IgD-negative memory B cell (primary cell): ENCODE data around the gene KIF3B. TPM values are rescaled to one million over a fixed set of nuclear protein-coding genes. Genes with fewer than 3 reads are reported as not detected.
"Not testable (repeated sequence)": the region's sequence is repeated elsewhere in the genome, so short reads cannot be mapped to it uniquely, and the experiment has no call there.

Experiments used
- H3K27ac Mint-ChIP-seq, 3 donors: one replicate each; pipeline ENCODE4 v1.8.0; 2020 to 2022; ENCODE audit warnings: mild to moderate bottlenecking in 3 of 3, mixed read lengths in 3 of 3, moderate library complexity in 1 of 3
- H3K27me3 Mint-ChIP-seq: one replicate; pipeline ENCODE4 v1.8.0; 2021; ENCODE audit warnings: mixed read lengths
- H3K36me3 Mint-ChIP-seq: one replicate; pipeline ENCODE4 v1.8.0; 2020; ENCODE audit warnings: mild to moderate bottlenecking, mixed read lengths
- H3K4me1 Mint-ChIP-seq, 3 donors: one replicate each; pipeline ENCODE4 v1.8.0; 2020 to 2022; ENCODE audit warnings: mixed read lengths in 3 of 3, mild to moderate bottlenecking in 1 of 3
- H3K4me3 Mint-ChIP-seq, 4 donors: one replicate each; pipeline ENCODE4 v1.8.0; 2020 to 2022; ENCODE audit warnings: mild to moderate bottlenecking in 4 of 4, mixed read lengths in 4 of 4, moderate library complexity in 3 of 4
- H3K9me3 Mint-ChIP-seq, 3 donors: one replicate each; pipeline ENCODE4 v1.8.0; 2020 to 2021; ENCODE audit warnings: mixed read lengths in 3 of 3, mild to moderate bottlenecking in 1 of 3
- polyA plus RNA-seq: library from polyadenylated mRNA; unstranded; fragments of 300-500 nt; fragmentation: Illumina TruSeq; gene quantifications from one replicate; pipeline ENCODE4 v1.2.3, GENCODE V29; 2021

Gene KIF3B
- polyA plus RNA-seq, 1 donor from 2014 or later: 6.9 TPM

DNA sequence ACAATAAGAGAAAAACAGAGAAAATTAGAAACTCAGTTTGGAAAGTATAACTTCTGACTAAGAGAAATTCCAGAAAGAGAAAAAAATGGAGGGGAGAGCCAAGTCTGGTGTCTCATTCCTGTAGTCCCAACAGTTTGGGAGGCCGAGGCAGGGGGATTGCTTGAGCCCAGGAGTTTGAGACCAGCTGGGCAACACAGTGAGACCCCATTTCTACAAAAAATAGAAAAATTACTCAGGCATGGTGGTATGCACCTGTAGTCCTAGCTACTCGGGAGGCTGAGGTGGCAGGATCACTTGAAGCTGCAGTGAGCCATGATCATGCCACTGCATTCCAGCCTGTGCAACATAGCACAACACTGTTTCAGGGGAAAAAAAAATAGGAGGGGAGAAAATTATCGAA, 3.1 kb upstream of the KIF3B start:
- Mint-ChIP-seq H3K27me3 (no peaks in the 10 kb centered on the region), H3K4me1 (peaks cover 12 to 26% (median 17%) of the 10 kb centered on the region in 3 donors), H3K9me3 (no peaks in the 10 kb centered on the region), H3K4me3 (peak overlapping the region in 1 of 4 donors; percentile 86), H3K36me3 (peaks cover 3% of the 10 kb centered on the region), H3K27ac (peak overlapping the region in 1 of 3 donors; percentile 88)

DNA sequence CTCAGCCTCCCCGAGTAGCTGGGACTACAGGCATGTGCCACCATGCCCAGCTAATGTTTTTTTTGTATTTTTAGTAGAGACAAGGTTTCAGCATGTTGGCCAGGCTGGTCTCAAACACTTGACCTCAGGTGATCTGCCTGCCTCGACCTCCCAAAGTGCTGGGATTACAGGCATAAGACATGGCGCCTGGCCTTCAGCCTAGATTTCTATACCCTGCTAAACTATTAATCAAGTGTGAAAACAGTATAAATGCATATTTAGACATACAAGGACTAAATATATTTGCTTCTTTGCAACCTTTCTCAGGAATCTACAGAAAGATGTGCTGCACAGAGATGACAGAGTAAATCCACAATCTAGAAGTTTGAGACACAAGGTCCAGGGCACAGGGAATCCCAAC, 2.3 kb upstream of the KIF3B start:
- H3K9me3 Mint-ChIP-seq, H3K27me3 Mint-ChIP-seq, H3K36me3 Mint-ChIP-seq: not testable (repeated sequence)
- Mint-ChIP-seq H3K4me1 (peaks cover 12 to 31% (median 22%) of the 10 kb centered on the region in 3 donors), H3K4me3 (peak overlapping the region in 3 of 4 donors; percentile 21 to 43 (median 22)), H3K27ac (peak overlapping the region in 2 of 3 donors; percentile 7 to 63)

DNA sequence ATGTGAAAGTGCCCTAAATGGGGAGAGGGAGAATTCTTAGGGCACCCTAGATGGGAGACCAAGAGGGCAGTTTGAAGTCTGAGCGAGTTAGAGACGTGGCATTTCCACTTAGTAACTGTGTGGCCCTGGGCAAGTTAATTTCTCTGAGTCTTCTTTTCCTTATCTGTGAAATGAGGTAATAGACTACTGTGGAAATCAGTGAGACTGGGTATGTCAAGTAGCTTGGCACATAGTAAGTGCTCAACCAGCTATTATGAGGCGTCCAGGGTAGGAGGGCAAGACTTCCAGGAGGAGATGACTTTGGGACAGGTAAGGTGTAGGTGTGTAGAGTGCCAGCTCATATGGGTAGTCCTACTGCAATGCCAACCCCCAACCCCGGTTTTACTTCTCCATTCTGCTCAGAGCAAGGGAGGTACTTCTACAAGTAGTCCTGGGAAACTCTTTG, 770 bp downstream of the KIF3B start:
- Mint-ChIP-seq H3K9me3 (no peaks in the 10 kb centered on the region), H3K27me3 (no peaks in the 10 kb centered on the region), H3K4me1 (peaks cover 27 to 44% (median 39%) of the 10 kb centered on the region in 3 donors), H3K36me3 (peaks cover 7% of the 10 kb centered on the region), H3K4me3 (peak overlapping the region; percentile 90 to 98 (median 96)), H3K27ac (peak overlapping the region; percentile 40 to 95 (median 91))

DNA sequence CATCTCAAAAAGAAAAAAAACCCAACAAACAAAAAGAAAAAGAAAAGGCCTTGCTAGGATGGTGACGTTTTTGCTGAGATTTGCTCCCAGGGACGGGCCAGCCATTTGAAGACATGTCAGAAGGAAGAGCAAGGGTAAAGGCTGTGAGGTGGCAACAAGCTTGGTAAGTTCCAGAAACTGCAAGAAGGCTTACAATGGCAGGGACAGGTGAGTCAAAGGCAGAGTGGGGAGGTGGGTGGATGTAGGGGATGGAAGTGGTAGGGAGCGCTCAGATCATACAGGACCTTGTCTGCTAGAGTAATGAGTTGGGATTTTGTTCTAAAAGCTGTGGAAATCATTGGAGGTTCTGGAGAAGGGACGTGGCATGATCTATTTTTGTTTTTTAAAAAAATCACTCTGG, 4.3 kb downstream of the KIF3B start:
- H3K4me1 Mint-ChIP-seq: peaks cover 44 to 61% (median 49%) of the 10 kb centered on the region in 3 donors
- H3K4me3 Mint-ChIP-seq: peak overlapping the region in 2 of 4 donors; percentile 45 to 58
- no peaks in the 10 kb centered on the region for H3K9me3 Mint-ChIP-seq
- peak overlapping the region; percentile 60 to 90 (median 81) for H3K27ac Mint-ChIP-seq
- H3K27me3 Mint-ChIP-seq: no peaks in the 10 kb centered on the region
- peaks cover 9% of the 10 kb centered on the region for H3K36me3 Mint-ChIP-seq

DNA sequence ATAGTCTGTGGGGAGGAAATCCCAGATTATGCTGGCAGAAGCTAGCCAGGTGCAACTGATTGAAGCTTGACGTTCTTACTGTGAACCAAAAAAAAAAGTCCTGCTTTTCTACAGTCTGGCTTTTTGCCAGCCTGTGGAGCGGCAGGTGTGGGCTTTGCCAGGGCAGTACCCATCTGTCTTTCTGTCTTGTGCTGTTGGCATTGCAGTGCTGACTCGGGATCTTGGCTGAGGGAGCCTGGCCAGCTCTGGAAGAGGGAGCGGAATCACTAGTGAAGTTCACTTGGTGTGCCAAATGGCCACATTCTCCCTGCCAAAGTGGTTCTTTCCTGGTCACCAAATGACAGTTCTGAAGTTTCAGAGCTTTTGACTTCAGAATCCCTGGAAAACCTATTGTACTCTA, 5.0 kb downstream of the KIF3B start:
- Mint-ChIP-seq H3K9me3 (no peaks in the 10 kb centered on the region), H3K27me3 (no peaks in the 10 kb centered on the region)

DNA sequence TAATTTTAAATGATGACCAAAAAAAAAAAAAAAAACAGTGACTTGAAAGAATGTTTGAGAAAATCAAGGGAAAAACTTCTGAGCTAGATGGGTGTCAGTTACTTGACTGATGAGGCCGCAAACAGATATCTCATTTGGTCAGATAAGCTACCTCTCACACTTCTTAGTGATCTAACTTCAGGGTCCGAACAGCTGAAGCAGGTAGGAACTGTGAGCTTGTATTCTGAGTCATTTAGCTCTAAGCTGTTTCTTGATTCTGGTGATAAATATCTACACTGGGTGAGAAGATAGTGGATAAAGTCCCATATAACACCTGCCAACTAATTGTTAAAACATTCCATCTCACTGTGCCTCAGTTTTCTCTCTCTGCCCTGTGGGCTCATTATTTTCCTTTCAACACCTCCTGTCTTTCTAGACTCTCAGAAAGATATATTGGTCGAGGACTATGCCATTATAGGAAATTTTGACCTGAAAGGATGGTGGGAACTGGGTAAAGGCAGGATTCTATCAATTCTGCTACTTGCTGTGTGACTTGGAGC, 7.7 kb downstream of the KIF3B start:
- H3K27ac Mint-ChIP-seq: peak overlapping the region; percentile 52 to 95 (median 65)
- peaks cover 9% of the 10 kb centered on the region for H3K36me3 Mint-ChIP-seq

More for the DNA sequence above, 5.0 kb downstream of the KIF3B start:
- H3K27ac Mint-ChIP-seq: peak overlapping the region in 2 of 3 donors; percentile 65 to 81
- peaks cover 39 to 58% (median 50%) of the 10 kb centered on the region in 3 donors for H3K4me1 Mint-ChIP-seq
- H3K36me3 Mint-ChIP-seq: peaks cover 9% of the 10 kb centered on the region
- peak overlapping the region in 1 of 4 donors; percentile 45 for H3K4me3 Mint-ChIP-seq

DNA sequence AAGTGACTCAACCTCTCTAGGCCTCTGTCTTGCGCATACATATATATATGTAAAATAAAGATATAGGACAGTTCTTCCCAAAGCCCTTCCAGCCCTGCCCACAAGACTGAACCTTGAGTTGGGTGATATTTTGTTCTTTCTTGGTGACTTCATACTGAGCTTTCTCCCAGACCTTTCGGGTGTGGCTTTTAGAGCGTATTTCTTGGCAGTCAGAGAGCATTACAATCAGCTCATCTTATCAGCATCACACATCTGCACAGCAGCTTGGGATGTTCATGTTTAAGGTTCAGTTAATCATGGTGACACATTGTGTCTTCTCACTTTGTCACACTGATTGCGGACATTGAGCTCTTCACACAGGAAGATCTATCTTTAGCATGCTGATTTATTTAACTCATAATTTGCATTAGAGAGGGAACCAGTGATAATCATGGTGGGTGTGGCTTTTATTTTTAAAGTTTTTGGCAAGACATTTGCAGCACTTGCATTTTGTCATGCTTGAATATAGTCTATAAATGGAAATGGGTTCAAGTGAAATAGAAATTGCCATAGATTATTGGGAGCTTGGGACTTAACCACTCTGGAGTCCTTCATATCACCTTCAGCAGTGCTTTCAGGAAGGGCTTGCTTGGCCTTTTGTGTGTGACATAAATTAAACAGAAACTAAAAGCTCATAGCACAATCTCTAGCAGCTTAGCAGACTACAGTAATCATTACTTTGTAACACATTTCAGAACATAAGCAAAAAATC, 8.3 kb downstream of the KIF3B start:
- Mint-ChIP-seq H3K36me3 (peaks cover 10% of the 10 kb centered on the region), H3K4me1 (peaks cover 33 to 52% (median 39%) of the 10 kb centered on the region in 3 donors), H3K27ac (peak overlapping the region; percentile 52 to 95 (median 65)), H3K9me3 (no peaks in the 10 kb centered on the region), H3K27me3 (no peaks in the 10 kb centered on the region), H3K4me3 (peak overlapping the region; percentile 65 to 94 (median 82))

More for the DNA sequence above, 7.7 kb downstream of the KIF3B start:
- Mint-ChIP-seq H3K4me1 (peaks cover 34 to 54% (median 40%) of the 10 kb centered on the region in 3 donors), H3K4me3 (peak overlapping the region; percentile 51 to 94 (median 64)), H3K9me3 (no peaks in the 10 kb centered on the region), H3K27me3 (no peaks in the 10 kb centered on the region)

DNA sequence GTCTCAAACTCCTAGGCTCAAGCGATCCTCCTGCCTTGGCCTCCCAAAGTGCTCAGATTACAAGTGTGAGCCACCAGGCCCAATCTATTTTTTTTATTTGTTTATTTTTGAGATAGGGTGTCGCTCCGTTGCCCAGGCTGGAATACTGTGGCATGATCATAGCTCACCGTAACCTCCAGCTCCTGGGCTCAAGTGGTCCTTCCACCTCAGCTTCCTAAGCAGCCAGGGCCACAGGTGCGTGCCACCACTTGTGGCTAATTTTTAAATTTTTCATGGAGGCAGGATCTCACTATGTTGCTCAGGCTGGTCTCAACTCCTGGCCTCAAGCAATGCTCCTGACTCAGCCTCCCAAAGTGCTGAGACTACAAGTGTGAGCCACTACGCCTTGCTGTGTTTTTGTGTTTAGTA, 9.8 kb downstream of the KIF3B start:
- peaks cover 23 to 44% (median 31%) of the 10 kb centered on the region in 3 donors for H3K4me1 Mint-ChIP-seq
- no peaks in the 10 kb centered on the region for H3K9me3 Mint-ChIP-seq
- peaks cover 8% of the 10 kb centered on the region for H3K36me3 Mint-ChIP-seq
- no peaks in the 10 kb centered on the region for H3K27me3 Mint-ChIP-seq
- peak overlapping the region in 2 of 4 donors; percentile 39 to 66 for H3K4me3 Mint-ChIP-seq
- H3K27ac Mint-ChIP-seq: peak overlapping the region in 2 of 3 donors; percentile 16 to 35

DNA sequence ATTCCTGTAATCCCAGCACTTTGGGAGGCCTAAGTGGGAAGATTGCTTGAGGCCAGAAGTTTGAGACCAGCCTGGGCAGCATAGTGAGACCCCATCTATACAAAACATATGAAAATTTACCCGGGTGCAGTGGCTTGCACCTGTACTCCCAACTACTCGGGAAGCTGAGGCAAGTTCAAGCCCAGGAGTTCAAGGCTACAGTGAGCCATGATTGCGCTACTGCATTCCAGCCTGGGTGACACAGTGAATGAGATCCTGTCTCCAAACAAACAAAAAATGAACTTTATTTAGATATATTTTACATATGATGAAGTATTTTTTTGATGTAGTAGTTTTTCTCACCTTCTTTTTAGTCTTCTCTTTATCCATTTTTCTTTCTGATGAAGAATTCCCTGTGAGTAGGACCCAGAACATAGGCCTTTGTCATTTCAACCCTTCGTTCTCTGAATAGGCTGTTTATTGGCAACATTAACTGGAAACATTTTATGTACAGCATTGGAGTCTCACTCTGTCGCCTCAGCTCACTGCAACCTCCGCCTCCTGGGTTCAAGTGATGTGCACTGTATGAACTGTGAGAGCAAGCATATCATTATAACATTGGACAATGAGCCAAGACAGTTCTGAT, 10.9 kb downstream of the KIF3B start:
- Mint-ChIP-seq H3K9me3 (no peaks in the 10 kb centered on the region), H3K27ac (no peak overlapping the region), H3K27me3 (no peaks in the 10 kb centered on the region), H3K36me3 (peaks cover 9% of the 10 kb centered on the region), H3K4me3 (peak overlapping the region in 1 of 4 donors; percentile 18), H3K4me1 (peaks cover 23 to 46% (median 29%) of the 10 kb centered on the region in 3 donors)

DNA sequence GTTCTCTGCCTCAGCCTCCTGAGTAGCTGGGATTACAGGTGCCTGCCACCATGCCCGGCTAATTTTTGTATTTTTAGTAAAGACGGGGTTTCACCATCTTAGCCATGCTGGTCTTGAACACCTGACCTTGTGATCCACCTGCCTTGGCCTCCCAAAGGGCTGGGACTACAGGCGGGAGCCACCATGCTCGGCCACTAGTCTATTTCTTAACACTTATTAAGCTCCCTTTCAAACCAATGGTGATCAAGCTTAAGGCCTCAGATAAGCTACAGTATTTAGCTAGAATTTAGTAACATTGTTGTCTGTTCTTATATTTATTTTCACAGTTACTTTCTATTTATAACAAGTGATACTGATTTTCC, 11.8 kb downstream of the KIF3B start:
- not testable (repeated sequence) for H3K27ac Mint-ChIP-seq, H3K27me3 Mint-ChIP-seq, H3K36me3 Mint-ChIP-seq, H3K4me3 Mint-ChIP-seq, H3K9me3 Mint-ChIP-seq
- peaks cover 27 to 50% (median 27%) of the 10 kb centered on the region in 3 donors for H3K4me1 Mint-ChIP-seq

DNA sequence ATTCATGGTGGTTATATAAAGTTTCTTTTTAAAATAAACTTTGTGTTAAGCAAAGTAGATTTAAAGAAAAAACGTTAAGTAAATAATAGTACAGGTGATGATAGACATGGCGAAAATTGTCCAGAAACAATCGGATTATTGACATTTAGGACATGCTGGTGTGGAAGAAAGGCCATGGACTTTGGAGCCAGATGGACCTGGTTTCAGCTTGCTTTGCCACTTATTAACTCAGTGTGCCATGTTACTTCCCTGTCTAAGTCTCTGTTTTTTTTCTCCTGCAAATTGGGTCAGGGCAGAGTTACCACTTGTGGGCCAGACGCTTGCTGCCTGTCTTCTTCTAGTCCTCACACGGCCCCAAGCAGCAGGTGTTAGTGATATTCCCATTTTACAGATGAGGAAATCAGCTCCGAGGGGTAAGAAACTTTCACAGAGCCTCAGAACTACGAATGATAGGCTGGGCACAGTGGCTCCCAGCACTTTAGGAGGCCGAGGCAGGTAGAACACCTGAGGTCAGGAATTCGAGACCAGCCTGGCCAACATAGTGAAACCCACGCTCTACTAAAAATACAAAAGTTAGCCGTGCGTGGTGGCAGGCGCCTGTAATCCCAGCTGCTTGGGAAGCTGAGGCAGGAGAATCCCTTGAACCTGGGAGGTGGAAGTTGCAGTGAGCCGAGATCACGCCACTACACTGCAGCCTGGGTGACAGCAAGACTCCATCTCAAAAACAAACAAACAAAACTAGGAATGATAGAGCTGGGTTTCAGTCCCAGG, 12.4 kb downstream of the KIF3B start:
- H3K27ac Mint-ChIP-seq: no peak overlapping the region
- peaks cover 4% of the 10 kb centered on the region for H3K36me3 Mint-ChIP-seq
- no peaks in the 10 kb centered on the region for H3K9me3 Mint-ChIP-seq
- no peaks in the 10 kb centered on the region for H3K27me3 Mint-ChIP-seq
- peaks cover 22 to 46% (median 27%) of the 10 kb centered on the region in 3 donors for H3K4me1 Mint-ChIP-seq
- no peak overlapping the region for H3K4me3 Mint-ChIP-seq

DNA sequence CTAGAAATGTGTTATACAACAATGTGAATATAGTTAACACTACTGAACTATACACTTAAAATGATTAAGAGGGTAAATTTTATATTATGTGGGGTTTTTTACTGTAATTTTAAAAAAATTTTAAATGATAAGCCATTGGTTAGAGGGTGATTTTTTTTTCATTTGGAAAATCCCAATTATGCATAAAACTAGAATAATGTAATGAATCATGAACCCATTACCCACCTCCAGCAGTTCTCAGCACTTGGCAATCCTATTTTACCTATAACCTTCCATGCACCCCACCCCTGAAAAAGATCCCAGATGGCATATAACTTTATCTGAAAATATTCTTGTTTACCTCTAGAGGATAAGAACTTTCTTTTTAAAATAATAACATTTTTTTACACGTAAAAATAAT, 13.7 kb downstream of the KIF3B start:
- peaks cover 4% of the 10 kb centered on the region for H3K36me3 Mint-ChIP-seq
- peaks cover 11 to 35% (median 19%) of the 10 kb centered on the region in 3 donors for H3K4me1 Mint-ChIP-seq
- peak overlapping the region in 1 of 4 donors; percentile 32 for H3K4me3 Mint-ChIP-seq
- no peaks in the 10 kb centered on the region for H3K27me3 Mint-ChIP-seq
- H3K27ac Mint-ChIP-seq: peak overlapping the region in 1 of 3 donors; percentile 36
- no peaks in the 10 kb centered on the region for H3K9me3 Mint-ChIP-seq

DNA sequence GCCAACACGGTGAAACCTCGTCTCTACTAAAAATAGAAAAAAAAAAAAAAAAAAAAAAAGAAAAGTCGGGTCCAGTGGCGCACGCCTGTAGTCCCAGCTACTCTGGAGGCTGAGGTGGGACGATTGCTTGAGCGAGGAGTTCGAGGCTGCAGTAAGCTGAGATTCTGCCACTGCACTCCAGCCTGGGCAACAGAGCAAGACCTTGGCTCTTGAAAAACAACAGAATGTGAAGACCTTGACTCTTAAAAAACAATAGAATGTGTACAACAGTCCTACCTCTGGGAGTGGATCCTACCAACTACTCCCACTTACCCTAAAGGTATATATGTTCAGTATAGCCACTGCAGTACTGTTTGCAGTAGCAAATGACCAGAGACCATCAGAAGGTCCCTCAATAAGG, 15.1 kb downstream of the KIF3B start:
- no peaks in the 10 kb centered on the region for H3K9me3 Mint-ChIP-seq
- H3K27ac Mint-ChIP-seq: no peak overlapping the region
- peaks cover 4% of the 10 kb centered on the region for H3K36me3 Mint-ChIP-seq
- H3K4me3 Mint-ChIP-seq: no peak overlapping the region
- H3K27me3 Mint-ChIP-seq: no peaks in the 10 kb centered on the region
- peaks cover 11 to 39% (median 31%) of the 10 kb centered on the region in 3 donors for H3K4me1 Mint-ChIP-seq

DNA sequence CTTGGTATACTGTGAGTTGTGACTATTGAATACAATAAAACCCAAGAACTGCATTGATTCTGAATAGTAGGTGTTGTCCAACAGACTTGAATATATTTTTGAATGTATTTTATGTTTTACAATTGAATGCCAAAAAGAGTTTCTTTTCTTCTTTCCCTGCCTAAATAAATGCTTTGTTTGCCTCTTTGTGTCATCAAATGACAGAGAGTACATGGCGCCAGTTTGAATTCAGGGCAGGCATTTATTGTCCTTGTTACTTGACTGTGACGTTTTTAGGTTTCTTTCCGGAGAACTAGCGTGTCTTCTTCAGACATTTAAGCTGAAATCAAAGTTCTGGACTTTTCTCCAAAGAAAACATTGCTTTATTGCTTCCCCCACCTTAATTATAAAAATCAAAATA, 16.6 kb downstream of the KIF3B start:
- Mint-ChIP-seq H3K36me3 (peaks cover 4% of the 10 kb centered on the region), H3K9me3 (no peaks in the 10 kb centered on the region), H3K4me1 (peaks cover 17 to 39% (median 38%) of the 10 kb centered on the region in 3 donors), H3K4me3 (no peak overlapping the region), H3K27me3 (no peaks in the 10 kb centered on the region), H3K27ac (no peak overlapping the region)
